Occipital lobe (tissue), 2 donors: ENCODE data around the gene PRSS56. TPM values are rescaled to one million over a fixed set of nuclear protein-coding genes. Genes with fewer than 3 reads are reported as not detected.

Experiments
- DNase-seq: peaks from one replicate; lab custom pipeline; 2025; lab: John Stamatoyannopoulos, UW
- total RNA-seq: library from RNA; depleted of rRNA; stranded (reverse); fragments of >200 nt; gene quantifications from one replicate; pipeline ENCODE4 v1.2.3, GENCODE V29; 2014

The PRSS56 gene
- total RNA-seq, 1 donor from 2014 or later = not detected

DNA sequence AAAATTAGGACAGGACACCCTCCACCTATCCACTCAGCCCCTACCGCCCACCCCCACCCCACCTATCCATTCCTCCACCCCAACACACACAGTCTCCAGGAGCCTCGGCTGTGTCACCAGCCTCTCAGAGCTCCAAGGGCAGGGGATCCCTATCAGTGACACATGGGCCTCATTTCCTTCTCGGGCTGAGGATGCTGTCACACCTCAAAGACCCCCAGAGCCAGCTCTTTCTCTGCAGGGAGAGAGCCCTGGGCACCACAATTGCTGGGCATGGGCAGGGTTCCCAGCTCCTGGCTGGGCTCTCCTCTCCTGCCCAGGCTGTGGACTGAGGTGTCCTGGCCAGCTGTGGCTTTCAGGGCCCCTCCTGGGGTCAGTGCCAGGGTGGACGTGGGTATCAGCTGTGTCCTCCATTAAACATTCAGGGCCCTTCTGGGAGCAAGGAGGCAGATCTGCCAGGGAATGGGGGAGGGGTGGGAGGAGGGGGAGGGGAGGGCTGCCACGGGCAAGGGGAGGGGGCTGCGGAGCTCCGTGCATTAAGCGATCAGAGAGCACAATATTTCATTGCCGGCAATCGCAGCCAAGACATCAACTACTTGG, 18.3 kb upstream of the PRSS56 start:
- no peak for DNase-seq

DNA sequence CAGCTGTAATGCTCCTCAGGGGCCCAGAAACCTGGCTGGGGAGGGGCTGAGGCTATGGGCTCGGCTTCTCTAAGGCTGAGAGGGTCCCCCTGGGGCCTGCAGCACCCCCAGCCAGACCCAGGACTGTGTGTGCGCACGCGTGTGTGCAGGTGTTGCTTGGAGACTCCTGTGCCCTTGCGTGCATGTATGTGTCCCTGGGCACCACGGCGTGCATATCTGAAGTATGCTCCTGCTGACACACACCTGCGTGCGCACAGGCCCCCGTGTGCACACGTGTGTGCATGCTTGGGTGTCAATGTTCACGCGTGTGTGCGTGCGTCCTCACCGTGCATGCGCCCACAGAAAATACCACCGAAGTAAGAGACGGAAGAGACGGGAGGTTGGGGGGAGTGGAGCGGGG, 17.7 kb upstream of the PRSS56 start:
- DNase-seq = no peak

DNA sequence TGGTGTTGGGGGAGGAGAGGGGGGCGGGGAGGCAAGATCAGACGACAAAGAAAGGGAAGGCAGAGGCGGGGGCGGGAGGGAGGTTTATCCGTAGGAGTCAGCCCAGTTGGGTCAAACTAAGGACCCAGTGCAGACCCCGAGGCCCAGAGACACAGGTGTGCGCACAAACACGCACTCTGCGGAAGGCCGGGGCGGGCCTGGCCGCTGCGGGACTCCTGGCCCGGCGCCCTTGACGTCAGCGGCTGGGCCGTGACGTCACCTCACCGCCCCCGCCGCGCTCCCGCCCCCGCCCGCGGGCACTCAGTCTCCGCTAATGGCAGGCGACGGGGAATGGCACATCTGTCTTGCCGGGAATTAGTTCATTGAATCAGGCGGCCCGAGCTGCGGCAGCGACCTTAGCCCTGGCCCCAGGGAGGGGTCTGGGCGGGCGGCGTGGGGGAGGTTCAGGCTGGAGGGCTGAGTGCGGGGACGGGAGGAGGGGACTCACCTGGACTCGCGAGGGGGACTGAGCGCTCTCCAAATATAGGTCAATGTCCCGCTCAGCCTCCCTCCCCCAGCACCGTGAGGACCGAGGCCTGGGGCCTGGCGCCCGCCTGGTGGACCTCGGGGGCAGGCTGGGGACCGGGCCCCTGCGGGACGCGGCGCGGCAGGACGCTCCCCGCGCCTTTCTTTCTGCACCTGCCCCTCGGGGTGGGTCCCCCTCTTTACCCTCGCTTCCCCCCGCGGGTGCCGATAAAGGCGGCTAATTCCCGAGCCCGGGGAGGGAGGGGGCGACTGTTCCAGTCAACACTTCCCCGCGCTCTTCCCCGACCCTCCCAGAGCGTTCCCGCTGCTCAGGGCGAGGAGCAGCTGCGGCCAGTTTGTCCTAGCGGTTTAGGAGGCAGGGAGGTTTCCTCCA, 17.0 kb upstream of the PRSS56 start:
- peak; percentile 17 for DNase-seq

DNA sequence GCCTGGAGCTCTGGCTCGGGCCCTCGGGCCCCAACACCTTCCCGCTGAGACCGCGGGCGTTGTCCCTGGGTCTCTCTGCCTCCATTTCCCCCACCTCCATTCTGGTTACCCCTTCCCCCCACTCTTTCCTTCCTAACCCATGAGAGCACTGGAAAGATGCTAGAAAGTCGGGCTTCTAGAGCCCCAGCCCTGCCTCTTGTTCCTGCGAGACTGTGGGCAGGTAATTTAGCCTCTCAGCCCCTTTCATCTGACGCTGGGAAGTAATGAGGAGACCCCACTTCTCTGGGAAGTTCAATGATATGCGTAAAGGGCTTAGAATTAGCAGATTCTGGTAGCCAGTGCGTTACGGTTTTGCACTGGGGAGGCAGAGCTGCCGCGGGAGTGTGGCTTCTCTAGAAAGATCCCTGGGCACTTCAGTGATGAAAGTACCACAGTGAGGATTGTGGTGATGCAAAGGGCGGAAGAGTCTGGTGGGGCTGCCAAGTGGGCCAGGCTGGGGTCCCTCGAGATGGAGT, 16.3 kb upstream of the PRSS56 start:
- DNase-seq = no peak

DNA sequence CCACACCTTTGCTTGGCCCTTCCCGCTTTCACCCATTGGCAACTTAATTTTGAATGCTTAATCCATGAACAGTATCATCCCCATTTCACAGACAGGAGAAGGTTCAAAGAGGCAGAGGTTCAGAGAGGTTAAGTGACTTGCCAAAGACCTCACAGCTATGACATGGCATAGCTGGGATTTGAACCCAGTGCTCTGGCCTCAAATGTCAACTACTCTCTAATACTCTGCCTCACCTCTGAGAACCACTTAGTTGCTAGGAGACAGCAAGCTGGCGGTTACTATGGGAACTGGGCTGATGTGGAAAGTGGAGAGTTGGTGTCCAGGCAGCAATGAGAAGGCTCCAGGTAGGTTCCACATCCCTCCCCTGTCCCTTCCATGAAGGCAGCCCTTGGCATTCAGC, 15.8 kb upstream of the PRSS56 start:
- no peak for DNase-seq

DNA sequence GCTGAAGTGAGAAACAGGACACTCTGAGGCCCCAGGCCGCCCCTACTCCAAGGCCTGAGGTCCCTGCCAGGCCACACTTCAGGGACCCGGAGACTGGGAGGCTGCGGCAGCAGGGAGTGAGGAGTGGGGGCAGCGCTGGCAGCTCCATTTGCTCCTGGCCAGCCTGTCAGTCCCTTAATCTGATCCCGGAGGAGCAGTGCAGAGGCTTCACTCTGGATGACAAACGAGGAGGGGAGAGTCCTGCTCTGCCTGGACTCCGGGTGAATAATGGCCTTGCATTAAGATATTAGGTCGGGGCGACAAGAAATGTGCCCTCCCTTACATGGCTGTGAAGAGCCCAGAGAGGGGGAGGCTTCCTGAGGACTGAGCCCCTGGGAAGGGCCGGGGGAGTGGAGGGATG, 14.3 kb upstream of the PRSS56 start:
- DNase-seq = no peak

DNA sequence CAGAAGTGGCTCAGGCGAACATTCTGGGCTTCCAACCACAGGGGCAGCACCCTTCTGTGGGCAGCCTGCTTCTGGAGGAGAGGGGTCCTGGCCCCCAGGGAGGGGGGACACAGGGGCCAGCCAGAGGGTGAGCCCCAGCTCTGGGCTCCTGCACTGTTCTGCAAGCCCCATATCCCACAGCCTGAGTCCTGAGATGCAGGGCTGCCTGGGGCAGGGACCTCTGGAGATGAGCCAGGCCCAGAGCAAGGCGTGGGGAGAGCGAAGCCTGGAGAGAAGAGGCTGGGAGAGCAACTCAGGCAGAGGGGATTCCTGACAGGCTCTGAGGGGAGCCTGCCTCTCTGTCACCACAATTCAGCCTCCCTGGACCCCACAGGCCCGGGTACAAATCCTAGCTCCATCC, 13.5 kb upstream of the PRSS56 start:
- DNase-seq = no peak

DNA sequence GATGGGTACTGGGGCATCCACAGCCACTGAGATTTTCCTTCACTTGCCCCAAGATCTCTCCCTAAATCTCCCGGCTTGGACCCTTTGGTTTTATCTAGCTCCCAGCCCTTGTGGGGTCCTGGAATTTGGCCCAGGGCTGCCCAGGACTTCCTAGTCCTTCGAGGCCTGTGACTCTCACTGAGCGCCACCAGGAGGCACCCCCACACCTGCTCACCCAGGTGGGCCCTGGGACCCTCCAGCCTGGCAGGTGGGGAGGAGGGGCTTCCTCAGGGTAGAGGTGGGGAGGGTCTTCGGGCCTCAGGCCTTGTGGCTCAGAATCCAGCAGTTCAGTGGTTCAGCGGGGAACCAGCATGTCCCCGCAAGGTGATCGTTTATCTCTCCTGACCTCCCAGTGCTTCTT, 11.9 kb upstream of the PRSS56 start:
- DNase-seq = no peak

DNA sequence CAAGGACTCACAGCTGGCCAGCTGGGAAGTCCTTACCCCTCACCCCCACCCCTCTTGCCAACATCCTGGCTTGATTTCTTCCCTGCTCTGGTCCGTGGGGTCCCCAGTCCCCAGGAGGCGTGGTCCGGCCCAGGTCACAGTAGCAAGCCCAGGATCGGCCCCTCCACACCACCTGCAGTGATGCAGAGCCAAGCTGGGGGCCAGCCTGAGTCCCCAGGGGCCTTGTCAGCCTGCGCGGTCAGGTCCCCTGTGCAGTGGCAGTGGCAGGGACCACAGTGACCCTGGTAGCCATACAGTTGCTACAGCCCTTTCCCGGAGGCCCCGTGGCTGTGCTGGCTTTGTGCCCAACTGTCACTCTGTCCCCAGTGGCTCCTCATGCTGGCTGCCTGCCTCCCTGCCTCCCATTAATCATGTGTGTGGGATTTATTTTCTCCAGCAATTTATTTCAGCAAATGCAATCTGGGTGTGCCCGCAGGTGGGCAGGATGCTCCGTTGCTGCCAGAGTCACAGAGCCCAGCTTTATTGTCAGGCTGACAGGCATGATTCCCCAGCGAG, 8.8 kb upstream of the PRSS56 start:
- DNase-seq = no peak

DNA sequence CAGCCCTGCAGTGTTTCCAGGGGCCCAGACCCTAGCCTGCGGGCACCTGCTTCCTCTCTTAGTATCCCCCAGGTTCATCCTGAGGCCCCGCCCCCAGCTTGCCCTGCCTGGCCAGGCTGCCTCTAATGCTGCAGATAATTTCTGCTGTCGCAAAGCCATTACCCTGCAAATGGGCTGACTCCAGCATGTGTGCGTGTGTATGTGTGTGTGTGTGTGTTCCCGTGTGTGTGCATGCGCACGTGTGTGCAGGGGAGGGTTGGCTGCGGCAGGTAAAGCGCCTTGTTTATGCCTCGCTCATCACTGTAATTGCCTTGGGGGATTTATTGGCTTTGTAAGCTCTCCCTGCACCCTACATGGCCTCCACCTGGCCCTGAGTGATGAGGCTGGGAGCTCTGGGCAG, 7.6 kb upstream of the PRSS56 start:
- DNase-seq = no peak

DNA sequence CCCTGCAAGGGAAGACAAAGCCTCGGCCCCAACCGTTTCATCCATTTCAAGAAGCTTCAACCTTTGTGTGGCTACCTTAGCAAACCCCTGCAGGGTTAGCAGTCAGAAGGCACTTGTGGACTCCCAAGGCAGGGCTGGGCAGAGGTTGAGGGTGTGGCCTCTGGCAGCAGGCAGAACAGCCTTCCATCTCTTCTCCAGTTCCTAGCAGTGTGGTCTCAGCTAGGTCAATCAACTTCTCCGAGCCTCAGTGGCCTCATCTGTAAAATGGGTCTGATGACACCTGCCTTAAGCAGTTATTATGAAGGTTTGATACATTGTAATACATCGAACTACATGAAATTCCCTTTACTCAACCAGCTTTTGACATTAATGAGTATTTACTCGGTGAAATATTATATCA, 6.8 kb upstream of the PRSS56 start:
- no peak for DNase-seq

DNA sequence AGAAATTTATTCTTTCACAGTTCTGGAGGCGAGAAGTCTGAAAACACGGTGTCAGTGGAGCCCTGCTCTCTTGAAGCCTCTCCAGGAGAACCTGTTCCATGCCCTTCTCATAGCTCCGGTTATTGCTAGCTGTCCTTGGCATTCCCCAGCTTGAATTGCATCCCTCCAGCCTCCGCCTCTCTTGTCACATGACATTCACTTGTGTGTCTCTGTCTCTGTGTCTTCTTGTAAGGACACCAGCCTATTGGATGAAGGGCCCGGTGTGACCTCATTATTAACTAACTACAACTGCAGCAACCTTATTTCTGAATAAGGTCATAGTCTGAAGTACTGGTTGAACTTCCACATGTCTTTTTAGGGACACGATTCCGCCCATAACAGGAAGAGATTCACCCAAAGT, 4.5 kb upstream of the PRSS56 start:
- DNase-seq = no peak

DNA sequence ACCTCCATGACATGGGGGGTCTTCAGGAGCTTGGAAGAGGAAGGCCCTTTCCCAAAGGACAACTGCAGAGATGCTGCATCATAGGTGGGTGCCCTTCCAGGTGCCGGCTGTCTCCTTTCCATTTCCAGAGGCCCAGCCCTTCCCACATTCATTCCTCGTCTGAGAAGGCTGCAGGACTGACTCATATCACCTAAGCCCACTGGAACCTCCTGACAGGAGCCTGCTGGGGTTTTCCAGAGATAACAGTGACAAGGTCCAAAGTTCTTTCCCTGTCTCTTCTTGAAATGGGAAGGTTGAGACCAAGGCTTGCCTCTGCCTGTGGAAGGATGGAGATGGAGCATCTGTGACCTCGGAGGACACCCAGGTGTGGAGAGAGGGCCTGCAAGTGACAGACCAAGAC, 3.6 kb upstream of the PRSS56 start:
- no peak for DNase-seq

DNA sequence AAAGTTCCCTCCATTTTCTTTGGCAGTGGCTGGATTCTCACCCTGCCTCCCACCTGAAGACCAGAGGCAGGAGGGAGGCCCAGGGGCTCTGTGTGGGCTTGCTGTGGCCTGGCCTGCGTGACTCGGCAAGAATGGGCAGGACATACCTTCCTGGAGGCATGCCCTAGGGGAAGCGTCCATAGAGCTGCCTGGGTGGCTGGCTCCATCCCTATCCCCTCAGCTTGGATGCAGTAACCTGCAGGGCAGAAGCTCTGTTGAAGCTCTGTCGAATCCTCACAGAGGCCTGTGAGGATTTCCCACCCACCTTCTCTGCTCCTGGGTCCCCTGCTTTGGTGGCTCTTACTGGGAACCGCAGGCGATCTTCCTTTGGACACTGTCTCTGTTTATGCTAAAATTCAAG, 1.3 kb upstream of the PRSS56 start:
- no peak for DNase-seq

DNA sequence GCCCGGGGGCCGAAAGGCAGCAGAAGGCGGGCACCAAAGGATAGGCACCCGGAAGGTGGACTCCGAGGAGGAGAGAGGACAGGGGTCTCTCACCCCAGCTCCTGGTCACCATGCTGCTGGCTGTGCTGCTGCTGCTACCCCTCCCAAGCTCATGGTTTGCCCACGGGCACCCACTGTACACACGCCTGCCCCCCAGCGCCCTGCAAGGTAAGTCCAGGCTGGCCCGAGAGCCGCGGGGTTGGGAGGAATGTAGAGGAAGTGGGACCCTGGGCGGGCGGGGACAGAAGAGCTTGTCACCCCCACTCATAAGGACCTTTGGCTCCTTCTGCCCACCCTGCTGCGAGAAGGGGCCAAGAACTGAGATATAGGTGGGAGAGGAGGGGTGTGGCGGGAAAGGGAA, 301 bp downstream of the PRSS56 start:
- no peak for DNase-seq

DNA sequence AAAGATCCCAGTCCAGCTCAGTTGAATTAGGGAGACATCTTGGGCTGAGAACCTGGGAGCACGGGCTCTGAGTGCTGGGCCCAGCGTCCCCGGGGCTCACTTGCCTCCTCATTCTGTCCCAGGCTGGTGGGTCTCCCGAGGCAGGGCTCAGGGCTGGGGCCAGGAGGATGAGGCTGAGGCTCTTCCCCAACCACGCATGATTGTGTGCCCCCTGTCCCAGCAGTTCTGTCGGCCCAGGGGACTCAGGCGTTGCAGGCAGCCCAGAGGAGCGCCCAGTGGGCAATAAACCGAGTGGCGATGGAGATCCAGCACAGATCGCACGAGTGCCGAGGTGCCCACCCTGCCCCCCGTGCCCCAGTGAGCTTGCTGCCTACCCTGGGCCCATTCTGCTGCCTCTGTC, 910 bp downstream of the PRSS56 start:
- DNase-seq = no peak

DNA sequence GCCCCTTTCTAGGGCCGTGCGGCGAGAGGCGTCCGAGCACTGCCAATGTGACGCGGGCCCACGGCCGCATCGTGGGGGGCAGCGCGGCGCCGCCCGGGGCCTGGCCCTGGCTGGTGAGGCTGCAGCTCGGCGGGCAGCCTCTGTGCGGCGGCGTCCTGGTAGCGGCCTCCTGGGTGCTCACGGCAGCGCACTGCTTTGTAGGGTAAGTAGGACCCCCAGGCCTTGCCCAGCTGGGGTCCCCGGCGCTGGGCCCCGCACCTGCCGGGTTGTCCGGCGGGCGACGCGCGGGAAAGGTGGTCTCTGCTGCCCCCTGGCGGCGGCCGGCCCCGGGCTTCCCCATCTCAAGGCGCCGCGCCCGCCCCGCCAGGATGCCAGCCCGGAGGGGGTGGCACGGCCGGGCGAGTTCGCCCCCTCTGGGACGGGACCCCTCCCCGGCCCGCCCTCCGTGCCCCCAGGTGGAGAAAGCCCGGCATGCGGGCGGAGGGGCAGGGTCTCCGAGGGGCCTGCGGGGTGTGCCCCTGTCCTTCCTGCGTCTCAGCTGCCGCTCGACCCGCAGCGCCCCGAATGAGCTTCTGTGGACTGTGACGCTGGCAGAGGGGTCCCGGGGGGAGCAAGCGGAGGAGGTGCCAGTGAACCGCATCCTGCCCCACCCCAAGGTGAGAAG, 1.9 kb downstream of the PRSS56 start:
- no peak for DNase-seq

DNA sequence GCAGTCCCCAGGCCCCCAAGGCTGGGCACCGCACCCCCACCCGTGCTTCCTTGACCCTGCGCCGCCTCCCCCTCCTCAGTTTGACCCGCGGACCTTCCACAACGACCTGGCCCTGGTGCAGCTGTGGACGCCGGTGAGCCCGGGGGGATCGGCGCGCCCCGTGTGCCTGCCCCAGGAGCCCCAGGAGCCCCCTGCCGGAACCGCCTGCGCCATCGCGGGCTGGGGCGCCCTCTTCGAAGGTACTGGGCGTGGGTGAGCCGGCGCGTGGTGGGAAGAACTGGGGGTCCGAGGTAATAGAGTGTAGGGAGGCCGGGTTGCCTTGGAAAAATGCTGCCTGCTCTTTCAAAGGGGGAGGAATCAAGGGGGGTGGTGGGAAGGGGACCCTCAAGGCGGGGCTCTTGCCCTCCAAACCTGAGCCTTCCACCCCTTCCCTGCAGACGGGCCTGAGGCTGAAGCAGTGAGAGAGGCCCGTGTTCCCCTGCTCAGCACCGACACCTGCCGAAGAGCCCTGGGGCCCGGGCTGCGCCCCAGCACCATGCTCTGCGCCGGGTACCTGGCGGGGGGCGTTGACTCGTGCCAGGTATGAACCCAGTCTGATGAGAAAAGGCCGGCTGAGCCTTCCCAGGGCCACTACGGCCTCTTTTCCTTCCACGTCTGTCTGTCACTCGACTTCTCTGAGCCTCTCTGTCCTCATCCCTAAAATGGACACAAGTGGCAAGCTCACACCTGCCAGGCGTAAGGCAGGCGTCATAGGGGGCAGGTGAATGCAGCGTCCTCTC, 2.6 kb downstream of the PRSS56 start:
- no peak for DNase-seq

DNA sequence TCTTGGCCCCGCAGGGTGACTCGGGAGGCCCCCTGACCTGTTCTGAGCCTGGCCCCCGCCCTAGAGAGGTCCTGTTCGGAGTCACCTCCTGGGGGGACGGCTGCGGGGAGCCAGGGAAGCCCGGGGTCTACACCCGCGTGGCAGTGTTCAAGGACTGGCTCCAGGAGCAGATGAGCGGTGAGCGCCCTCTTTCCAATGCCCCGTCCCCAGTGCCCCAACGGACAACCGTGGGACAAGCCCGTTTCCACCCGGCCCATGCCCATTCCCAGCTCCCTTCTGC, 3.2 kb downstream of the PRSS56 start:
- no peak for DNase-seq

DNA sequence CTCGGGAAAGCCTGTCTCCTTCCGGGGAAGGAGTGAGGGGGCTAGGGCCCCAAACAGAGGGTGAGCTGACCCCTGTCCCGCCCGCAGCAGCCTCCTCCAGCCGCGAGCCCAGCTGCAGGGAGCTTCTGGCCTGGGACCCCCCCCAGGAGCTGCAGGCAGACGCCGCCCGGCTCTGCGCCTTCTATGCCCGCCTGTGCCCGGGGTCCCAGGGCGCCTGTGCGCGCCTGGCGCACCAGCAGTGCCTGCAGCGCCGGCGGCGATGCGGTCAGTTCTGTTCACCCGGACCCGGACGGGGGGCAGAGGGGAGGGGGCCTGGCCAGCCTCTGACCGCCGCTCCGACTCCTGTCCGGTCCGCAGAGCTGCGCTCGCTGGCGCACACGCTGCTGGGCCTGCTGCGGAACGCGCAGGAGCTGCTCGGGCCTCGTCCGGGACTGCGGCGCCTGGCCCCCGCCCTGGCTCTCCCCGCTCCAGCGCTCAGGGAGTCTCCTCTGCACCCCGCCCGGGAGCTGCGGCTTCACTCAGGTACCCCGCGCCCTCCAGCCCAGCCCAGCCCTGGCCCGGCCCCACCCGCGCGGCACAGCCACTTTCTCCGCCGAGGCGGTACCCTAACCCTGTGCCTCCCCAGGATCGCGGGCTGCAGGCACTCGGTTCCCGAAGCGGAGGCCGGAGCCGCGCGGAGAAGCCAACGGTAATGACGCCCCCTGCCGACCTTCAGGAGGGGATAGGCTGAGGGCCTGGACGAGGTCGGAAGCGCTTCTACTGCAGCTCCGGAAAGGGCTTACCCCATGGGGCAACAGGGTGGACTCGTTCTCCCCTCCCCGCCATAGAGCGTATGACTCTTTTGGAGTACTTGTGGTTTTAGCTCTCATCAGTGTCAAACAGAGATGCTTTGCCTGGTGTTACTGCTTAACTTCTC, 3.8 kb downstream of the PRSS56 start:
- DNase-seq = peak; percentile 19

DNA sequence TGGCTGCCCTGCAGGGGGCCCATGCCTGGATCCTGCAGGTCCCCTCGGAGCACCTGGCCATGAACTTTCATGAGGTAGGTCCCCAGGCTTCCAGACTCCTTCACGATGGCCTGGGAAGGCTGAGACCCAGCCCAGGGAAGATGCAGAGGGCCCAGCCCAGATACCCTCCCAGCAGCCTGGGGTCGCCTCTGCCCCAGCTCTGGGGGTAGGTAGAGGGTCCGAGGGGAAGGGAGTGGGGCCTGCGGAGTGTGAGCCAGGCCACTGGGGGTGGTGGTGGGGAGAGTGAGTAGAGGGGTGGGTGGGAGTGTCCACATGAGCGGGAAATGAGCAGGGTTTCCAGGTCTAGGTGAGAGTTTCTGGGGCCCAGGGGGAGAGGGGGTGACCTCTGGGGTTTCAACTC, 4.6 kb downstream of the PRSS56 start:
- DNase-seq = no peak
